H1 (cell line): ENCODE measurements around the gene MPIG6B. TPM values are rescaled to one million over a fixed set of nuclear protein-coding genes. Genes with fewer than 3 reads are reported as not detected.

Experiments used
- CTCF ChIA-PET: fragments of 300-600 bp; sonication (Branson Sonifier 250); formaldehyde crosslinking; loops from one replicate; lab custom pipeline; 2021; ENCODE audit not compliant: partially characterized antibody; lab: Charles Lee
- POLR2A ChIA-PET: fragments of 300-600 bp; sonication (Branson Sonifier 250); formaldehyde crosslinking; loops from one replicate; lab custom pipeline; 2021; ENCODE audit warnings: inconsistent platforms; ENCODE audit not compliant: partially characterized antibody; lab: Charles Lee
- DNase-seq, 2 experiments: peaks; one replicate each; pipeline versions ENCODE4 v3.0.0 to v3.0.0-alpha.2; 2010 to 2022; ENCODE audit warnings: low spot score in 2 of 2, low read depth in 1 of 2, mixed read lengths in 1 of 2
- FAIRE-seq: peaks from 2 replicates; lab custom pipeline; 2011; peaks lifted over from hg19 to GRCh38; lab: Jason Lieb, UNC
- H2AFZ ChIP-seq: 2 replicates; pipeline ENCODE4 v1.8.1; 2012; ENCODE audit warnings: low read length, inconsistent platforms
- H2AK5ac ChIP-seq: 2 replicates; pipeline ENCODE4 v1.6.1; 2013; ENCODE audit warnings: low read depth, low read length
- H2BK120ac ChIP-seq: replicated peaks from 2 replicates; pipeline ENCODE3; 2013; ENCODE audit warnings: low read depth, low read length, inconsistent platforms
- H2BK12ac ChIP-seq: 2 replicates; pipeline ENCODE4 v1.6.1; 2013; ENCODE audit warnings: low read depth, low read length
- H2BK15ac ChIP-seq: 2 replicates; pipeline ENCODE4 v1.6.1; 2013; ENCODE audit warnings: low read length
- H2BK20ac ChIP-seq: 2 replicates; pipeline ENCODE4 v1.6.1; 2013; ENCODE audit warnings: low read length
- H2BK5ac ChIP-seq: 2 replicates; pipeline ENCODE4 v1.6.1; 2013; ENCODE audit warnings: low read depth, low read length
- H3K14ac ChIP-seq: 2 replicates; pipeline ENCODE4 v1.6.1; 2013; ENCODE audit warnings: inconsistent platforms; ENCODE audit not compliant: insufficient read length
- H3K18ac ChIP-seq: 2 replicates; pipeline ENCODE4 v1.6.1; 2013; ENCODE audit warnings: low read length; ENCODE audit errors: extremely low read depth
- H3K23ac ChIP-seq: 2 replicates; pipeline ENCODE4 v1.6.1; 2013; ENCODE audit warnings: inconsistent platforms; ENCODE audit not compliant: insufficient read length
- H3K23me2 ChIP-seq: 2 replicates; pipeline ENCODE4 v1.6.1; 2013; ENCODE audit warnings: low read depth, low read length
- H3K27ac ChIP-seq: 2 replicates; pipeline ENCODE4 v1.6.1; 2011; ENCODE audit warnings: low read depth, low read length, inconsistent platforms
- H3K27me3 ChIP-seq, 4 experiments: replicated peaks in 1 of 4; 1 replicate in 1 of 4; 2 replicates in 3 of 4; pipeline versions ENCODE4 v1.6.1 to v1.8.1; 2011 to 2013; ENCODE audit warnings: low read length in 3 of 4, mild to moderate bottlenecking in 3 of 4, inconsistent platforms in 2 of 4, mixed read lengths in 2 of 4, moderate library complexity in 1 of 4; ENCODE audit not compliant: control insufficient read depth in 3 of 4, insufficient read depth in 3 of 4; ENCODE audit errors: extremely low read depth in 1 of 4
- H3K36me3 ChIP-seq, 4 experiments: 2 replicates each; pipeline versions ENCODE4 v1.6.1 to v1.8.1; 2011 to 2013; ENCODE audit warnings: mild to moderate bottlenecking in 4 of 4, low read length in 3 of 4, moderate library complexity in 2 of 4, control low read depth in 1 of 4, inconsistent platforms in 1 of 4; ENCODE audit not compliant: insufficient read depth in 4 of 4, control insufficient read depth in 2 of 4
- H3K4ac ChIP-seq: replicated peaks from 2 replicates; pipeline ENCODE3; 2013; ENCODE audit warnings: low read length, low read depth, mixed read lengths, inconsistent platforms; ENCODE audit not compliant: insufficient read length
- H3K4me1 ChIP-seq, 4 experiments: replicated peaks in 1 of 4; 1 replicate in 1 of 4; 2 replicates in 3 of 4; pipeline versions ENCODE4 v1.6.1 to v1.8.1; 2011 to 2013; ENCODE audit warnings: low read length in 3 of 4, inconsistent platforms in 2 of 4, mixed read lengths in 1 of 4; ENCODE audit not compliant: insufficient read depth in 4 of 4, control insufficient read depth in 3 of 4
- H3K4me2 ChIP-seq, 2 experiments: 2 replicates each; pipeline versions ENCODE4 v1.6.1 to v1.8.1; 2011 to 2013; ENCODE audit warnings: low read depth in 2 of 2, low read length in 2 of 2, control low read depth in 1 of 2, inconsistent platforms in 1 of 2, mild to moderate bottlenecking in 1 of 2; ENCODE audit not compliant: insufficient read depth in 1 of 2
- H3K4me3 ChIP-seq, 4 experiments: fragments of 200-600, 300-600 bp in 1 of 4; sonication (generic), shearing (Covaris generic), sonication (Bioruptor Twin) in 1 of 4; 2 replicates each; pipeline versions ENCODE4 v1.5.1 to v1.8.1; 2011 to 2016; ENCODE audit warnings: low read length in 4 of 4, low read depth in 3 of 4, control low read depth in 2 of 4, inconsistent platforms in 2 of 4, mild to moderate bottlenecking in 2 of 4, mixed read lengths in 1 of 4, moderate library complexity in 1 of 4; ENCODE audit not compliant: insufficient read depth in 2 of 4; ENCODE audit errors: extremely low read depth in 1 of 4
- H3K56ac ChIP-seq: replicated peaks from 2 replicates; pipeline ENCODE3; 2013; ENCODE audit warnings: low read depth, mild to moderate bottlenecking, mixed read lengths, low read length, inconsistent platforms; ENCODE audit not compliant: insufficient read length
- H3K79me1 ChIP-seq: 2 replicates; pipeline ENCODE4 v1.6.1; 2013; ENCODE audit warnings: low read depth, low read length, control low read depth
- H3K79me2 ChIP-seq, 2 experiments: 2 replicates each; pipeline versions ENCODE4 v1.6.1 to v1.8.1; 2012 to 2013; ENCODE audit warnings: low read length in 2 of 2, mild to moderate bottlenecking in 2 of 2, inconsistent platforms in 1 of 2; ENCODE audit not compliant: insufficient read depth in 2 of 2, control insufficient read depth in 1 of 2
- H3K9ac ChIP-seq, 4 experiments: replicated peaks in 1 of 4; 1 replicate in 1 of 4; 2 replicates in 3 of 4; pipeline versions ENCODE4 v1.6.1 to v1.8.1; 2011 to 2013; ENCODE audit warnings: low read depth in 3 of 4, low read length in 3 of 4, control low read depth in 2 of 4, mild to moderate bottlenecking in 2 of 4, moderate library complexity in 2 of 4, inconsistent platforms in 1 of 4; ENCODE audit errors: extremely low read depth in 1 of 4
- H3K9me3 ChIP-seq, 2 experiments: 2 replicates each; pipeline versions ENCODE4 v1.6.1 to v1.8.1; 2012 to 2013; ENCODE audit warnings: mild to moderate bottlenecking in 2 of 2, moderate library complexity in 2 of 2, control low read depth in 1 of 2, inconsistent platforms in 1 of 2, low read depth in 1 of 2, low read length in 1 of 2, mixed read lengths in 1 of 2; ENCODE audit not compliant: insufficient read depth in 2 of 2
- H4K20me1 ChIP-seq, 2 experiments: replicated peaks in 1 of 2; 2 replicates each; pipeline versions ENCODE3 to v1.8.1; 2011 to 2013; ENCODE audit warnings: inconsistent platforms in 2 of 2, low read length in 2 of 2, mild to moderate bottlenecking in 1 of 2; ENCODE audit not compliant: insufficient read depth in 2 of 2, control insufficient read depth in 1 of 2
- H4K5ac ChIP-seq: 2 replicates; pipeline ENCODE4 v1.6.1; 2013; ENCODE audit warnings: low read length, low read depth, mixed read lengths, inconsistent platforms; ENCODE audit not compliant: insufficient read length
- H4K8ac ChIP-seq: 2 replicates; pipeline ENCODE4 v1.8.0; 2013; ENCODE audit warnings: mild to moderate bottlenecking, moderate library complexity, low read length, inconsistent platforms; ENCODE audit not compliant: insufficient read depth; ENCODE audit errors: extremely low read depth
- H4K91ac ChIP-seq: replicated peaks from 2 replicates; pipeline ENCODE3; 2013; ENCODE audit warnings: low read length, mixed read lengths, inconsistent platforms; ENCODE audit not compliant: insufficient read length
- BACH1 ChIP-seq: IDR thresholded peaks from 2 replicates; pipeline ENCODE4 v1.6.1; 2012; ENCODE audit warnings: low read length, improper control_type of control experiment
- BCL11A ChIP-seq, 2 experiments: IDR thresholded peaks; one replicate each; pipeline ENCODE4 v1.6.1; 2011; ENCODE audit warnings: low read depth in 2 of 2, low read length in 2 of 2, mild to moderate bottlenecking in 2 of 2
- CBX8 ChIP-seq: fragments of 300-800, 300-1000 bp; sonication (generic); IDR thresholded peaks from 2 replicates; pipeline ENCODE4 v1.7.1; 2016; ENCODE audit warnings: low read depth, low read length, borderline replicate concordance
- EGR1 ChIP-seq: IDR thresholded peaks from 2 replicates; pipeline ENCODE4 v1.6.1; 2011; ENCODE audit warnings: low read depth, low read length, borderline replicate concordance
- EP300 ChIP-seq, 2 experiments: IDR thresholded peaks; 1 replicate in 1 of 2; 2 replicates in 1 of 2; pipeline ENCODE4 v1.6.1; 2011 to 2012; ENCODE audit warnings: low read depth in 2 of 2, low read length in 2 of 2, mild to moderate bottlenecking in 2 of 2, borderline replicate concordance in 1 of 2, inconsistent platforms in 1 of 2, moderate library complexity in 1 of 2
- KDM4A ChIP-seq: IDR thresholded peaks from one replicate; pipeline ENCODE4 v1.7.1; 2012; ENCODE audit warnings: low read depth, mild to moderate bottlenecking, moderate library complexity, low read length, inconsistent platforms; ENCODE audit not compliant: severe bottlenecking
- POU5F1 ChIP-seq: IDR thresholded peaks from 2 replicates; pipeline ENCODE4 v1.6.1; 2011; ENCODE audit warnings: low read depth, mild to moderate bottlenecking, low read length, moderate library complexity
- SAP30 ChIP-seq: fragments of 300-600 bp; sonication (generic); IDR thresholded peaks from 2 replicates; pipeline ENCODE4 v1.7.1; 2012; ENCODE audit warnings: low read length, moderate library complexity, mild to moderate bottlenecking, inconsistent platforms; ENCODE audit not compliant: insufficient read depth, insufficient replicate concordance
- SP1 ChIP-seq: IDR thresholded peaks from 2 replicates; pipeline ENCODE4 v1.6.1; 2011; ENCODE audit warnings: low read depth, low read length
- SP2 ChIP-seq: IDR thresholded peaks from 2 replicates; pipeline ENCODE4 v1.6.1; 2012; ENCODE audit warnings: mild to moderate bottlenecking, low read length, inconsistent platforms
- SUZ12 ChIP-seq: fragments of 200-600 bp; sonication (generic); IDR thresholded peaks from 2 replicates; pipeline ENCODE4 v1.6.1; 2012; ENCODE audit warnings: mild to moderate bottlenecking, inconsistent platforms, low read length, moderate library complexity, mixed read lengths
- YY1 ChIP-seq: IDR thresholded peaks from 2 replicates; pipeline ENCODE4 v1.6.1; 2011; ENCODE audit warnings: low read depth, mild to moderate bottlenecking, low read length
- WGBS, 2 experiments: shearing (Covaris generic) in 1 of 2; methylation state at CpG; one replicate each; pipeline versions ENCODE4 v1.1.6 to v1.1.7; 2013 to 2015; ENCODE audit warnings: low lambda C conversion rate in 2 of 2, mixed read lengths in 2 of 2, inconsistent platforms in 1 of 2, low coverage in 1 of 2, missing lambda C conversion rate in 1 of 2; ENCODE audit not compliant: insufficient replicate concordance in 2 of 2, insufficient coverage in 1 of 2, insufficient read length in 1 of 2; ENCODE audit errors: extremely low coverage in 1 of 2, missing lambda C conversion rate in 1 of 2; 5-methylcytosine and 5-hydroxymethylcytosine counted together
- polyA plus RNA-seq, 7 experiments: library from polyadenylated mRNA; depleted of rRNA in 3 of 7; stranded (reverse) in 5 of 7; unstranded in 2 of 7; fragments of >200 nt in 5 of 7; fragments of 200-250 nt in 2 of 7; gene quantifications; 1 replicate in 5 of 7; 2 replicates in 1 of 7; 4 replicates in 1 of 7; pipeline versions ENCODE4 v1.2.1 to v1.2.3, GENCODE V29; 2011 to 2013; ENCODE audit warnings: missing spikeins in 2 of 7, mixed read lengths in 2 of 7
- total RNA-seq: library from RNA; stranded (reverse); fragmentation: NEBNext Ultra II Directional; extraction: Animal tissue kit (Norgen Biotek cat#: 25700); gene quantifications from 2 replicates; pipeline ENCODE4 v1.2.1, GENCODE V29; 2021
- TF ChIP-seq, protein P1 (sequence below): IDR thresholded peaks from 2 replicates; pipeline ENCODE4 v1.6.1; 2012; ENCODE audit warnings: low read length, inconsistent platforms

The MPIG6B gene
- total and polyA plus RNA-seq, 2 of the 8 experiments (the other 6 are each of a cell fraction or from before 2014, with no cell fraction given), result 0.18 TPM; not detected in 1

DNA sequence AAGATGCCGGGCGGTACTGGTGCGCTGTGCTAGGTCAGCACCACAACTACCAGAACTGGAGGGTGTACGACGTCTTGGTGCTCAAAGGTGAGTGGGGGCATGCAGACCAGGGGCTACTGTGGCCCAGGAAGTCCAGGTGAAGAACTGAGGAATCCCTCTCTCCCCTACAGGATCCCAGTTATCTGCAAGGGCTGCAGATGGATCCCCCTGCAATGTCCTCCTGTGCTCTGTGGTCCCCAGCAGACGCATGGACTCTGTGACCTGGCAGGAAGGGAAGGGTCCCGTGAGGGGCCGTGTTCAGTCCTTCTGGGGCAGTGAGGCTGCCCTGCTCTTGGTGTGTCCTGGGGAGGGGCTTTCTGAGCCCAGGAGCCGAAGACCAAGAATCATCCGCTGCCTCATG is 15.5 kb upstream of the MPIG6B start:
- Histone ChIP-seq H2AK5ac (no peak overlapping the region), H3K56ac (no peak overlapping the region), H3K14ac (no peak overlapping the region), H3K23me2 (peaks cover 5% of the 10 kb centered on the region; the same call in 1 of the 2 replicates), H3K79me1 (no peaks in the 10 kb centered on the region), H3K4ac (no peak overlapping the region), H4K91ac (no peak overlapping the region), H3K18ac (no peak overlapping the region), H3K27ac (no peak overlapping the region), H2BK5ac (no peak overlapping the region), H4K5ac (no peak overlapping the region), H4K8ac (no peak overlapping the region), H2BK20ac (no peak overlapping the region), H3K9ac (no peak overlapping the region), H2BK120ac (no peak overlapping the region), H3K4me3 (no peak overlapping the region), H2AFZ (no peak overlapping the region), H3K4me2 (no peak overlapping the region), H3K9me3 (no peaks in the 10 kb centered on the region), H2BK15ac (no peak overlapping the region), H3K27me3 (no peaks in the 10 kb centered on the region), H4K20me1 (no peaks in the 10 kb centered on the region), H3K79me2 (no peaks in the 10 kb centered on the region), H3K4me1 (peaks cover 0 to 4% (median 0%) of the 10 kb centered on the region in 4 experiments; a peak in 1 of 7 replicates), H3K23ac (no peak overlapping the region), H2BK12ac (no peak overlapping the region), H3K36me3 (no peaks in the 10 kb centered on the region)
- no peak for DNase-seq
- POLR2A ChIA-PET, result no interaction called here
- CTCF ChIA-PET, result interaction anchor here (1.6 kb wide), 1 partner anchor 8 kb away, joined by 6 read pairs; the partner anchor contains the start of gene LY6G6D
- FAIRE-seq, result no peak
- WGBS, 2 experiments, result 89% methylated on average over 10 of the region's 10 CpGs; no CpG with 5 or more reads in 1 of the 2 experiments
- TF ChIP-seq SAP30, result no peak
- TF ChIP-seq BCL11A (IDR thresholded peaks at IDR 0.05; ENCODE audit: low read depth in 2 of 2, low read length in 2 of 2), result no peak
- no peak for TF ChIP-seq SP2
- no peak for TF ChIP-seq POU5F1
- no peak for TF ChIP-seq KDM4A
- no peak for TF ChIP-seq YY1
- no peak for TF ChIP-seq EGR1
- TF ChIP-seq EP300 (IDR thresholded peaks at IDR 0.05; ENCODE audit: borderline replicate concordance in 1 of 2, low read depth in 2 of 2, low read length in 2 of 2), result no peak
- no peak for TF ChIP-seq CBX8
- no peak for TF ChIP-seq BACH1
- no peak for TF ChIP-seq SP1
- TF ChIP-seq, protein P1, sequence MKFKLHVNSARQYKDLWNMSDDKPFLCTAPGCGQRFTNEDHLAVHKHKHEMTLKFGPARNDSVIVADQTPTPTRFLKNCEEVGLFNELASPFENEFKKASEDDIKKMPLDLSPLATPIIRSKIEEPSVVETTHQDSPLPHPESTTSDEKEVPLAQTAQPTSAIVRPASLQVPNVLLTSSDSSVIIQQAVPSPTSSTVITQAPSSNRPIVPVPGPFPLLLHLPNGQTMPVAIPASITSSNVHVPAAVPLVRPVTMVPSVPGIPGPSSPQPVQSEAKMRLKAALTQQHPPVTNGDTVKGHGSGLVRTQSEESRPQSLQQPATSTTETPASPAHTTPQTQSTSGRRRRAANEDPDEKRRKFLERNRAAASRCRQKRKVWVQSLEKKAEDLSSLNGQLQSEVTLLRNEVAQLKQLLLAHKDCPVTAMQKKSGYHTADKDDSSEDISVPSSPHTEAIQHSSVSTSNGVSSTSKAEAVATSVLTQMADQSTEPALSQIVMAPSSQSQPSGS, result no peak
- no peak for TF ChIP-seq SUZ12
